Hepatocyte (in vitro differentiated cells): ENCODE measurements around the gene GMPR. TPM values are rescaled to one million over a fixed set of nuclear protein-coding genes. Genes with fewer than 3 reads are reported as not detected.

Experiments
- DNase-seq: peaks from one replicate; pipeline ENCODE4 v3.0.0-alpha.2; 2016; ENCODE audit warnings: low spot score
- H2AFZ ChIP-seq: fragments of 200-600 bp; sonication (generic); 2 replicates; pipeline ENCODE4 v1.6.0; 2016; ENCODE audit warnings: antibody characterized with exemption, mild to moderate bottlenecking
- H3K27ac ChIP-seq: fragments of 200-600 bp; sonication (generic); 2 replicates; pipeline ENCODE4 v1.5.1; 2016; ENCODE audit warnings: mild to moderate bottlenecking
- H3K27me3 ChIP-seq: fragments of 200-600 bp; sonication (generic); 2 replicates; pipeline ENCODE4 v1.6.1; 2016
- H3K36me3 ChIP-seq: fragments of 200-600 bp; sonication (generic); replicated peaks from 2 replicates; pipeline ENCODE4 v1.5.1; 2016; ENCODE audit warnings: low read depth; ENCODE audit not compliant: insufficient read depth
- H3K4me1 ChIP-seq: fragments of 200-600 bp; sonication (generic); 2 replicates; pipeline ENCODE4 v1.5.1; 2016; ENCODE audit warnings: mild to moderate bottlenecking, moderate library complexity; ENCODE audit not compliant: insufficient read depth
- H3K4me2 ChIP-seq: fragments of 200-600 bp; sonication (generic); 2 replicates; pipeline ENCODE4 v1.6.0; 2016
- H3K4me3 ChIP-seq: fragments of 200-600 bp; sonication (generic); 2 replicates; pipeline ENCODE4 v1.5.1; 2016; ENCODE audit warnings: mild to moderate bottlenecking
- H3K79me2 ChIP-seq: fragments of 200-600 bp; sonication (generic); 2 replicates; pipeline ENCODE4 v1.6.0; 2017; ENCODE audit warnings: mild to moderate bottlenecking
- H3K9me2 ChIP-seq: fragments of 200-600 bp; sonication (generic); replicated peaks from 2 replicates; pipeline ENCODE4 v1.6.0; 2017; ENCODE audit warnings: mild to moderate bottlenecking; ENCODE audit not compliant: insufficient read depth
- H3K9me3 ChIP-seq: fragments of 200-600 bp; sonication (generic); 2 replicates; pipeline ENCODE4 v1.5.1; 2016; ENCODE audit warnings: low read depth, mild to moderate bottlenecking
- H4K20me1 ChIP-seq: fragments of 200-600 bp; sonication (generic); 2 replicates; pipeline ENCODE4 v1.6.0; 2016; ENCODE audit warnings: mild to moderate bottlenecking; ENCODE audit not compliant: insufficient read depth, poor library complexity, severe bottlenecking
- CTCF ChIP-seq: fragments of 200-600 bp; sonication (generic); IDR thresholded peaks from 2 replicates; pipeline ENCODE4 v1.5.1; 2016; ENCODE audit warnings: antibody characterized with exemption, mild to moderate bottlenecking; ENCODE audit not compliant: poor library complexity
- EZH2 ChIP-seq: fragments of 200-600 bp; sonication (generic); IDR thresholded peaks from 2 replicates; pipeline ENCODE4 v1.6.1; 2016; ENCODE audit warnings: antibody characterized with exemption, mild to moderate bottlenecking, borderline replicate concordance
- EZH2phosphoT487 ChIP-seq: fragments of 200-600 bp; sonication (generic); IDR thresholded peaks from one replicate; pipeline ENCODE4 v1.6.1; 2018; ENCODE audit warnings: antibody characterized with exemption, mild to moderate bottlenecking, low read depth, moderate library complexity; ENCODE audit not compliant: unreplicated experiment, severe bottlenecking
- WGBS: methylation state at CpG from one replicate; pipeline ENCODE4 v1.1.6; 2016; ENCODE audit warnings: low lambda C conversion rate; ENCODE audit errors: missing lambda C conversion rate; 5-methylcytosine and 5-hydroxymethylcytosine counted together
- polyA plus RNA-seq: library from polyadenylated mRNA; unstranded; fragments of >200 nt; fragmentation: Nextera tagmentation; extraction: Ambion mirVana; gene quantifications from 2 replicates; pipeline ENCODE4 v1.2.1, GENCODE V29; 2016
- total RNA-seq: library from RNA; depleted of rRNA; stranded (reverse); fragments of >200 nt; gene quantifications from 2 replicates; pipeline ENCODE4 v1.2.3, GENCODE V29; 2014

The GMPR gene
- total and polyA plus RNA-seq, 2 experiments from 2014 or later: 6.1 to 16.5 TPM

DNA sequence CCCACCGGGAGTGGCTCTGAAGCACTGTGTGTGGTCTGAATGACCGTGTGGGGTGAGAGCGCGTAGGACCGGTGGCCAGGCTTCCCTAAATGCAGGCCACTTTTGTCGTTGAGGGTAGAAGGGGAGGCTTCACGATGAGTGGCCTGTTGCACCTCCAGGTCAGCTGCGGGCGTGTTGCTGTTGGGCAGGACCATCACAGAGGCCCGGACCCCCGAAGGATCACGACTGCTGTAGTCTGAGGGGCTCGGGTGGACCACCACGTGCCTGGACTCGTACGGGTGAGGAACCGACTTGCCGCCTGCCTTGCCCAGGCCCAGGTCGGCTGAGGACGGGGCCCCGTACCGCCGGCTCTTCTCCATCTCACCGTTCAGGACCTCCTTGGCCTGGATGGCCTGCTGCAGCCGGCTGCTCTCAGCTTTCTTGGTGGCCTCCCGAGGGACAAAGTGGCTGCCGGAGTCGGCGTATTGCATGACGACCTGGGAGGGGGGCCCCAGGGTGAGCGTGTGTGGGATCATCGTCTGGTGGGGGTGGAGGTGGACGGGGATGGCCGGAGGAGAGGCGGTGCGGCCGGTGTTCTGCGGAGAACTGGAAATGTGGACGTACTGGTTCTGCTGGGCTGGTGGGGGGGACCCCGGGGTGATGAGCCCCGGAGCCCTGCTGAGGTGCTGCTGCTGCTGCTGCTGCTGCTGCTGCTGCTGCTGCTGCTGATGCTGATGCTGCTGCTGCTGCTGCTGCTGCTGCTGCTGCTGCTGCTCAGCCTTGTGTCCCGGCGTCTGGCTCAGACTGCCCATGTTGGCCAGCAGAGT, 88.8 kb downstream of the GMPR start:
- WGBS: 95% methylated on average over 34 of the region's 43 CpGs
- Histone ChIP-seq H3K4me1 (peaks cover 6% of the 10 kb centered on the region), H3K36me3 (no peaks in the 10 kb centered on the region), H2AFZ (no peak overlapping the region), H3K9me3 (no peaks in the 10 kb centered on the region), H3K4me2 (no peak overlapping the region), H3K27ac (no peak overlapping the region), H3K27me3 (no peaks in the 10 kb centered on the region), H4K20me1 (peaks cover 2% of the 10 kb centered on the region), H3K79me2 (peaks cover 6% of the 10 kb centered on the region), H3K9me2 (no peaks in the 10 kb centered on the region), H3K4me3 (no peak overlapping the region)
- DNase-seq: no peak
- TF ChIP-seq EZH2phosphoT487 (no peak), CTCF (no peak), EZH2 (no peak)

- Histone ChIP-seq H2AFZ (no peak overlapping the region), H3K27me3 (no peaks in the 10 kb centered on the region), H3K4me3 (no peak overlapping the region), H3K79me2 (peaks cover 6% of the 10 kb centered on the region), H3K9me2 (no peaks in the 10 kb centered on the region), H3K4me1 (peaks cover 6% of the 10 kb centered on the region), H3K27ac (no peak overlapping the region), H3K36me3 (no peaks in the 10 kb centered on the region), H3K4me2 (no peak overlapping the region), H3K9me3 (no peaks in the 10 kb centered on the region), H4K20me1 (no peaks in the 10 kb centered on the region)
- 98% methylated on average over 33 of the region's 34 CpGs for WGBS
- TF ChIP-seq EZH2phosphoT487 (no peak), EZH2 (no peak), CTCF (no peak)
- DNase-seq: no peak
Observed at GRCh38 chr6:16327777-16328325, 89.5 kb downstream of the GMPR start.

GRCh38 chr6:16329233-16329632, 90.8 kb downstream of the GMPR start:
- Histone ChIP-seq H3K79me2 (peaks cover 6% of the 10 kb centered on the region), H3K4me2 (no peak overlapping the region), H2AFZ (no peak overlapping the region), H3K36me3 (no peaks in the 10 kb centered on the region), H3K4me3 (no peak overlapping the region), H3K27me3 (no peaks in the 10 kb centered on the region), H3K9me3 (no peaks in the 10 kb centered on the region), H3K27ac (no peak overlapping the region), H3K9me2 (no peaks in the 10 kb centered on the region), H4K20me1 (no peaks in the 10 kb centered on the region), H3K4me1 (peaks cover 6% of the 10 kb centered on the region)
- DNase-seq: no peak
- 82% methylated on average over 6 of the region's 6 CpGs for WGBS
- TF ChIP-seq CTCF: no peak
- TF ChIP-seq EZH2phosphoT487: no peak
- no peak for TF ChIP-seq EZH2
